K562 (cell line): ENCODE results near the gene BICC1. TPM values are rescaled to one million over a fixed set of nuclear protein-coding genes. Genes with fewer than 3 reads are reported as not detected.

Experiments
- ATAC-seq: fragments of 200-7000 bp; cut with Tn5 transposase; 3 replicates; pipeline ENCODE4 v1.9.1; 2020; ENCODE audit warnings: moderate library complexity
- BruUV-seq: library from RNA; stranded (reverse); fragments of 400-500 nt; replicated peaks from 2 replicates; lab custom pipeline; 2021; lab: Mats Ljungman, UMichigan
- CTCF ChIA-PET: fragments of 300-600 bp; formaldehyde crosslinking; extraction: SDS; loops from one replicate; lab custom pipeline; 2021; ENCODE audit warnings: low intra/inter-chr PET ratio; lab: Yijun Ruan, JAX
- POLR2A ChIA-PET: fragments of 300-600, 350-650 bp; sonication (Branson Sonifier 250); formaldehyde crosslinking; extraction: SDS; loops from one replicate; lab custom pipeline; 2021; ENCODE audit warnings: antibody characterized with exemption, inconsistent platforms; lab: Yijun Ruan, JAX
- DNase-seq, 4 experiments: peaks; one replicate each; pipeline versions ENCODE4 v3.0.0 to v3.0.0-alpha.2; 2011 to 2018; ENCODE audit warnings: low spot score in 3 of 4, mixed read lengths in 3 of 4; ENCODE audit errors: extremely low read depth in 1 of 4
- FAIRE-seq: peaks from 2 replicates; lab custom pipeline; 2011; peaks lifted over from hg19 to GRCh38; lab: Jason Lieb, UNC
- H2AFZ ChIP-seq: 2 replicates; pipeline ENCODE4 v1.6.0; 2011; ENCODE audit warnings: low read depth, low read length, control low read depth, inconsistent platforms
- H3K27ac ChIP-seq: fragments of 200-600 bp; 3 replicates; pipeline ENCODE4 v1.8.0; 2011; ENCODE audit warnings: low read depth, mild to moderate bottlenecking, control low read depth, inconsistent platforms, low read length, moderate library complexity, mixed read lengths; ENCODE audit errors: extremely low read depth
- H3K27me3 ChIP-seq, 2 experiments: fragments of 300-600 bp in 1 of 2; 2 replicates in 1 of 2; 3 replicates in 1 of 2; pipeline versions ENCODE4 v1.6.0 to v1.8.0; 2011; ENCODE audit warnings: inconsistent platforms in 2 of 2, low read length in 2 of 2, mild to moderate bottlenecking in 1 of 2, mixed read lengths in 1 of 2, moderate library complexity in 1 of 2; ENCODE audit not compliant: control insufficient read depth in 2 of 2, insufficient read depth in 2 of 2
- H3K36me3 ChIP-seq: fragments of 300-600 bp; 3 replicates; pipeline ENCODE4 v1.8.0; 2011; ENCODE audit warnings: mild to moderate bottlenecking, low read length, inconsistent platforms; ENCODE audit not compliant: control insufficient read depth, insufficient read depth
- H3K4me1 ChIP-seq, 2 experiments: fragments of 200-600 bp in 1 of 2; replicated peaks in 1 of 2; 2 replicates in 1 of 2; 3 replicates in 1 of 2; pipeline versions ENCODE4 v1.5.1 to v1.8.0; 2011; ENCODE audit warnings: inconsistent platforms in 2 of 2, low read length in 2 of 2, mild to moderate bottlenecking in 1 of 2, mixed read lengths in 1 of 2, moderate library complexity in 1 of 2; ENCODE audit not compliant: control insufficient read depth in 2 of 2, insufficient read depth in 2 of 2
- H3K4me2 ChIP-seq: 2 replicates; pipeline ENCODE4 v1.6.1; 2011; ENCODE audit warnings: low read length, control low read depth, inconsistent platforms, mixed read lengths; ENCODE audit not compliant: insufficient read depth
- H3K4me3 ChIP-seq: fragments of 200-600 bp; sonication (generic), shearing (Covaris generic); 2 replicates; pipeline ENCODE4 v1.5.1; 2016; ENCODE audit warnings: control low read depth, inconsistent platforms
- H3K79me2 ChIP-seq: fragments of 200-600 bp; 3 replicates; pipeline ENCODE4 v1.8.0; 2011; ENCODE audit warnings: low read length, inconsistent platforms; ENCODE audit not compliant: control insufficient read depth, insufficient read depth
- H3K9ac ChIP-seq, 2 experiments: 2 replicates each; pipeline versions ENCODE4 v1.6.0 to v1.6.1; 2011; ENCODE audit warnings: low read depth in 2 of 2, low read length in 2 of 2, control low read depth in 1 of 2, inconsistent platforms in 1 of 2, mild to moderate bottlenecking in 1 of 2, mixed read lengths in 1 of 2; ENCODE audit not compliant: insufficient read depth in 1 of 2
- H3K9me1 ChIP-seq: one replicate; pipeline ENCODE4 v1.6.0; 2011; ENCODE audit warnings: inconsistent platforms, mild to moderate bottlenecking, low read length, moderate library complexity; ENCODE audit not compliant: control insufficient read depth, insufficient read depth
- H3K9me3 ChIP-seq: replicated peaks from 2 replicates; pipeline ENCODE4 v1.5.1; 2011; ENCODE audit warnings: low read depth, low read length, inconsistent platforms; ENCODE audit not compliant: control insufficient read depth, insufficient read depth
- H4K20me1 ChIP-seq: replicated peaks from 2 replicates; pipeline ENCODE4 v1.6.1; 2011; ENCODE audit warnings: low read length, inconsistent platforms, mixed read lengths; ENCODE audit not compliant: control insufficient read depth, insufficient read depth
- ARNT ChIP-seq, 2 experiments: fragments of 450-650 bp; IDR thresholded peaks; 2 replicates each; pipeline ENCODE4 v1.6.1; 2016; ENCODE audit warnings: mild to moderate bottlenecking in 1 of 2
- BRF2 ChIP-seq: IDR thresholded peaks from 3 replicates; pipeline ENCODE4 v1.6.1; 2011; ENCODE audit warnings: borderline replicate concordance, mild to moderate bottlenecking; ENCODE audit not compliant: insufficient read length, insufficient read depth
- EZH2 ChIP-seq: IDR thresholded peaks from 2 replicates; pipeline ENCODE4 v1.6.1; 2012; ENCODE audit warnings: low read depth, mild to moderate bottlenecking, inconsistent platforms, low read length, borderline replicate concordance
- FOXA1 ChIP-seq: fragments of 450-650 bp; IDR thresholded peaks from 2 replicates; pipeline ENCODE4 v1.6.1; 2016; ENCODE audit warnings: mild to moderate bottlenecking, borderline replicate concordance
- MTA2 ChIP-seq: fragments of 450-650 bp; IDR thresholded peaks from 2 replicates; pipeline ENCODE4 v1.6.1; 2016; ENCODE audit warnings: low read depth
- POLR2AphosphoS5 ChIP-seq: IDR thresholded peaks from 2 replicates; pipeline ENCODE4 v1.6.1; 2011; ENCODE audit warnings: mild to moderate bottlenecking, low read depth, low read length, moderate library complexity; ENCODE audit not compliant: control insufficient read depth, insufficient read depth
- RAD21 ChIP-seq, 2 experiments: fragments of 250-450 bp in 1 of 2; fragments of 450-650 bp in 1 of 2; sonication (Bioruptor Pico) in 1 of 2; formaldehyde crosslinking in 1 of 2; IDR thresholded peaks in 1 of 2; conservative IDR thresholded peaks in 1 of 2; 2 replicates each; pipeline versions ENCODE4 v1.4.0 to v1.8.0; 2020 to 2022; ENCODE audit warnings: mild to moderate bottlenecking in 2 of 2, moderate library complexity in 1 of 2
- RBM34 ChIP-seq: fragments of 200-400 bp; formaldehyde crosslinking; IDR thresholded peaks from 2 replicates; pipeline ENCODE4 v1.6.1; 2018; ENCODE audit warnings: low read length, borderline replicate concordance; ENCODE audit not compliant: insufficient read depth
- SIRT6 ChIP-seq: IDR thresholded peaks from one replicate; pipeline ENCODE4 v1.6.1; 2012; ENCODE audit warnings: low read depth, mild to moderate bottlenecking, control low read depth, inconsistent platforms, low read length, moderate library complexity
- SMAD4 ChIP-seq: fragments of 250-450 bp; sonication (Bioruptor Pico); conservative IDR thresholded peaks from 2 replicates; pipeline ENCODE4 v1.8.0; 2021; ENCODE audit warnings: inconsistent platforms, mild to moderate bottlenecking, moderate library complexity
- SNIP1 ChIP-seq: fragments of 450-650 bp; IDR thresholded peaks from 2 replicates; pipeline ENCODE4 v1.7.1; 2017; ENCODE audit warnings: low read depth, mild to moderate bottlenecking
- THAP7 ChIP-seq: fragments of 250-450 bp; sonication (Bioruptor Pico); IDR thresholded peaks from 2 replicates; pipeline ENCODE4 v1.5.0; 2021
- TRIM25 ChIP-seq: fragments of 450-650 bp; IDR thresholded peaks from 2 replicates; pipeline ENCODE4 v1.7.0; 2016; ENCODE audit warnings: borderline replicate concordance
- ZC3H4 ChIP-seq: sonication (generic); formaldehyde crosslinking; IDR thresholded peaks from 2 replicates; pipeline ENCODE4 v1.9.0; 2021; ENCODE audit warnings: missing genetic modification reagents, borderline replicate concordance
- ZNF232 ChIP-seq: sonication (generic); formaldehyde crosslinking; IDR thresholded peaks from 2 replicates; pipeline ENCODE4 v1.8.0; 2022; ENCODE audit warnings: mild to moderate bottlenecking, missing genetic modification reagents
- ZNF347 ChIP-seq: fragments of 450-650 bp; formaldehyde crosslinking; IDR thresholded peaks from 2 replicates; pipeline ENCODE4 v1.4.0; 2020; ENCODE audit warnings: low read depth, mild to moderate bottlenecking, moderate library complexity
- ZNF589 ChIP-seq: fragments of 200-800 bp; sonication (Bioruptor generic); IDR thresholded peaks from 2 replicates; pipeline ENCODE4 v1.6.1; 2016; ENCODE audit warnings: low read depth, missing genetic modification characterization, missing compliant biosample characterization
- WGBS: fragments of 100-300 bp; shearing (Covaris generic); methylation state at CpG from one replicate; pipeline ENCODE4 v1.1.6; 2016; ENCODE audit warnings: low coverage, mixed read lengths; ENCODE audit not compliant: insufficient coverage; ENCODE audit errors: missing lambda C conversion rate; 5-methylcytosine and 5-hydroxymethylcytosine counted together
- in situ Hi-C: fragments of 300-500 bp; cut with MboI; formaldehyde crosslinking; loops from 4 replicates; pipeline ENCODE4 v1.15.0; 2018; ENCODE audit warnings: inconsistent platforms, mixed read lengths
- intact Hi-C: fragments of 100-400 bp; cut with micrococcal nuclease; formaldehyde crosslinking; loops from 2 replicates; pipeline ENCODE4 v1.14.2; 2022
- polyA plus RNA-seq, 8 experiments: library from polyadenylated mRNA; depleted of rRNA in 4 of 8; stranded (reverse) in 5 of 8; unstranded in 3 of 8; fragments of >200 nt; fragmentation: Nextera tagmentation in 2 of 8; fragmentation: Illumina TruSeq in 1 of 8; extraction: Ambion mirVana in 2 of 8; extraction: Trizol in 1 of 8; gene quantifications; 2 replicates each; pipeline versions ENCODE4 v1.2.1 to v1.2.3, GENCODE V29; 2011 to 2014; ENCODE audit warnings: inconsistent platforms in 1 of 8, missing spikeins in 1 of 8
- total RNA-seq, 7 experiments: library from RNA; depleted of rRNA in 6 of 7; stranded (reverse); fragments of >200 nt in 6 of 7; fragmentation: Illumina TruSeq in 2 of 7; extraction: Trizol in 2 of 7; gene quantifications; 2 replicates each; pipeline versions ENCODE4 v1.2.1 to v1.2.3, GENCODE V29; 2011 to 2021; ENCODE audit warnings: low replicate concordance in 1 of 7

BICC1 gene
- total and polyA plus RNA-seq, 9 of the 15 experiments (the other 6 are each of a cell fraction or from before 2014, with no cell fraction given): not detected

- no peak for TF ChIP-seq THAP7 (CRISPR knock-in tag)
- TF ChIP-seq SIRT6: no peak
Measured at GRCh38 chr10:58842860-58843376, 330.2 kb downstream of the BICC1 start (continued).

GRCh38 chr10:58843760-58844159, 331.1 kb downstream of the BICC1 start:
- no peak for ATAC-seq
- no peaks in the 10 kb centered on the region for H3K9me1 ChIP-seq
- no peaks in the 10 kb centered on the region for H3K79me2 ChIP-seq
- POLR2A ChIA-PET: interaction anchor here (0.7 to 0.8 kb wide), 2 partner anchors 568 to 1576 kb away, joined by 3 read pairs; no protein-coding TSS in a partner anchor
- H3K27me3 ChIP-seq: no peaks in the 10 kb centered on the region
- no peak overlapping the region for H2AFZ ChIP-seq
- no peak for DNase-seq
- no peak overlapping the region for H3K4me3 ChIP-seq
- H3K27ac ChIP-seq: no peak overlapping the region
- in situ Hi-C loops (no loop called here), intact Hi-C loops (no loop called here)
- 0% methylated on average over 4 of the region's 4 CpGs for WGBS
- no TSS peak for BruUV-seq
- H3K9ac ChIP-seq: no peak overlapping the region
- H4K20me1 ChIP-seq: no peaks in the 10 kb centered on the region
- no peaks in the 10 kb centered on the region for H3K4me1 ChIP-seq
- no peak for FAIRE-seq
- 0 out of 2 replicates have a peak, but pooled peaks cover 2% of the 10 kb centered on the region for H3K9me3 ChIP-seq
- TF ChIP-seq MTA2: no peak
- TF ChIP-seq POLR2AphosphoS5: no peak
- no peak for TF ChIP-seq ZC3H4 (CRISPR knock-in tag)
- no peak for TF ChIP-seq RAD21 (CRISPR knock-in tag; conservative IDR thresholded peaks at IDR 0.05 in 1 of 2, IDR thresholded peaks at IDR 0.05 in 1 of 2)
- no peak for TF ChIP-seq ZNF232 (CRISPR knock-in tag)
- TF ChIP-seq ARNT (IDR thresholded peaks at IDR 0.05): no peak
- no peak for TF ChIP-seq RBM34
- no peak for TF ChIP-seq SNIP1
- no peak for TF ChIP-seq TRIM25
- no peak for TF ChIP-seq BRF2
- TF ChIP-seq ZNF347 (CRISPR knock-in tag): no peak
- TF ChIP-seq EZH2: no peak
- TF ChIP-seq ZNF589 (CRISPR knock-in tag): no peak
- no peak for TF ChIP-seq FOXA1
- TF ChIP-seq SMAD4: no peak
- no peaks in the 10 kb centered on the region for H3K36me3 ChIP-seq
- H3K4me2 ChIP-seq: no peak overlapping the region
- CTCF ChIA-PET: no interaction called here
